ENCODE results near the gene TMEM80. TPM values are rescaled to one million over a fixed set of nuclear protein-coding genes. Genes with fewer than 3 reads are reported as not detected.

The TMEM80 gene
- total and polyA plus RNA-seq, 10 of the 15 experiments (the other 5 are each of a cell fraction or from before 2014, with no cell fraction given) = 6.7 to 30.9 (median 20.7) TPM

- TF ChIP-seq CHD4 (IDR thresholded peaks at IDR 0.05) (no peak), USF1 (IDR thresholded peaks at IDR 0.05; ENCODE audit: borderline replicate concordance, extremely low read length, insufficient read depth, low read depth, low read length) (no peak), POLR2A (IDR thresholded peaks at IDR 0.05; ENCODE audit: low read depth, low read length) (peak; percentile 89), ELK1 (IDR thresholded peaks at IDR 0.05; ENCODE audit: low read depth, low read length) (no peak), MYB (IDR thresholded peaks at IDR 0.05; ENCODE audit: borderline replicate concordance, low read depth, low read length) (no peak), BRCA1 (IDR thresholded peaks at IDR 0.05; ENCODE audit: low read depth, low read length) (no peak), HDGF (IDR thresholded peaks at IDR 0.05) (peak; percentile 84; the same call in 1 of the 2 replicates), ESRRA (IDR thresholded peaks at IDR 0.05; ENCODE audit: low read length) (no peak), YBX1 (IDR thresholded peaks at IDR 0.05) (no peak), STAT3 (IDR thresholded peaks at IDR 0.05; ENCODE audit: low read depth, low read length) (no peak), CHD1 (IDR thresholded peaks at IDR 0.05; ENCODE audit: low read depth, low read length) (peak; percentile 80; the same call in 1 of the 2 replicates), BMI1 (IDR thresholded peaks at IDR 0.05; ENCODE audit: borderline replicate concordance) (no peak), RUNX3 (IDR thresholded peaks at IDR 0.05; ENCODE audit: low read length) (peak; percentile 36; the same call in 1 of the 2 replicates), CEBPB (IDR thresholded peaks at IDR 0.05; ENCODE audit: borderline replicate concordance in 1 of 2, low read depth in 2 of 2, low read length in 2 of 2) (no peak), TCF3 (IDR thresholded peaks at IDR 0.05; ENCODE audit: borderline replicate concordance, insufficient read depth, low read depth, low read length) (no peak), SMC3 (IDR thresholded peaks at IDR 0.05; ENCODE audit: borderline replicate concordance, low read length) (no peak)
- TF ChIP-seq, protein P1, sequence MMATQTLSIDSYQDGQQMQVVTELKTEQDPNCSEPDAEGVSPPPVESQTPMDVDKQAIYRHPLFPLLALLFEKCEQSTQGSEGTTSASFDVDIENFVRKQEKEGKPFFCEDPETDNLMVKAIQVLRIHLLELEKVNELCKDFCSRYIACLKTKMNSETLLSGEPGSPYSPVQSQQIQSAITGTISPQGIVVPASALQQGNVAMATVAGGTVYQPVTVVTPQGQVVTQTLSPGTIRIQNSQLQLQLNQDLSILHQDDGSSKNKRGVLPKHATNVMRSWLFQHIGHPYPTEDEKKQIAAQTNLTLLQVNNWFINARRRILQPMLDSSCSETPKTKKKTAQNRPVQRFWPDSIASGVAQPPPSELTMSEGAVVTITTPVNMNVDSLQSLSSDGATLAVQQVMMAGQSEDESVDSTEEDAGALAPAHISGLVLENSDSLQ (IDR thresholded peaks at IDR 0.05) = peak; percentile 51
- TF ChIP-seq, protein P2, sequence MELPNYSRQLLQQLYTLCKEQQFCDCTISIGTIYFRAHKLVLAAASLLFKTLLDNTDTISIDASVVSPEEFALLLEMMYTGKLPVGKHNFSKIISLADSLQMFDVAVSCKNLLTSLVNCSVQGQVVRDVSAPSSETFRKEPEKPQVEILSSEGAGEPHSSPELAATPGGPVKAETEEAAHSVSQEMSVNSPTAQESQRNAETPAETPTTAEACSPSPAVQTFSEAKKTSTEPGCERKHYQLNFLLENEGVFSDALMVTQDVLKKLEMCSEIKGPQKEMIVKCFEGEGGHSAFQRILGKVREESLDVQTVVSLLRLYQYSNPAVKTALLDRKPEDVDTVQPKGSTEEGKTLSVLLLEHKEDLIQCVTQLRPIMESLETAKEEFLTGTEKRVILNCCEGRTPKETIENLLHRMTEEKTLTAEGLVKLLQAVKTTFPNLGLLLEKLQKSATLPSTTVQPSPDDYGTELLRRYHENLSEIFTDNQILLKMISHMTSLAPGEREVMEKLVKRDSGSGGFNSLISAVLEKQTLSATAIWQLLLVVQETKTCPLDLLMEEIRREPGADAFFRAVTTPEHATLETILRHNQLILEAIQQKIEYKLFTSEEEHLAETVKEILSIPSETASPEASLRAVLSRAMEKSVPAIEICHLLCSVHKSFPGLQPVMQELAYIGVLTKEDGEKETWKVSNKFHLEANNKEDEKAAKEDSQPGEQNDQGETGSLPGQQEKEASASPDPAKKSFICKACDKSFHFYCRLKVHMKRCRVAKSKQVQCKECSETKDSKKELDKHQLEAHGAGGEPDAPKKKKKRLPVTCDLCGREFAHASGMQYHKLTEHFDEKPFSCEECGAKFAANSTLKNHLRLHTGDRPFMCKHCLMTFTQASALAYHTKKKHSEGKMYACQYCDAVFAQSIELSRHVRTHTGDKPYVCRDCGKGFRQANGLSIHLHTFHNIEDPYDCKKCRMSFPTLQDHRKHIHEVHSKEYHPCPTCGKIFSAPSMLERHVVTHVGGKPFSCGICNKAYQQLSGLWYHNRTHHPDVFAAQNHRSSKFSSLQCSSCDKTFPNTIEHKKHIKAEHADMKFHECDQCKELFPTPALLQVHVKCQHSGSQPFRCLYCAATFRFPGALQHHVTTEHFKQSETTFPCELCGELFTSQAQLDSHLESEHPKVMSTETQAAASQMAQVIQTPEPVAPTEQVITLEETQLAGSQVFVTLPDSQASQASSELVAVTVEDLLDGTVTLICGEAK (IDR thresholded peaks at IDR 0.05; ENCODE audit: borderline replicate concordance) = 0 out of 2 replicates have a peak, but pooled peaks have one; percentile 19
- TF ChIP-seq, protein P3, sequence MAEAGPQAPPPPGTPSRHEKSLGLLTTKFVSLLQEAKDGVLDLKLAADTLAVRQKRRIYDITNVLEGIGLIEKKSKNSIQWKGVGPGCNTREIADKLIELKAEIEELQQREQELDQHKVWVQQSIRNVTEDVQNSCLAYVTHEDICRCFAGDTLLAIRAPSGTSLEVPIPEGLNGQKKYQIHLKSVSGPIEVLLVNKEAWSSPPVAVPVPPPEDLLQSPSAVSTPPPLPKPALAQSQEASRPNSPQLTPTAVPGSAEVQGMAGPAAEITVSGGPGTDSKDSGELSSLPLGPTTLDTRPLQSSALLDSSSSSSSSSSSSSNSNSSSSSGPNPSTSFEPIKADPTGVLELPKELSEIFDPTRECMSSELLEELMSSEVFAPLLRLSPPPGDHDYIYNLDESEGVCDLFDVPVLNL (IDR thresholded peaks at IDR 0.05; ENCODE audit: low read depth, low read length) = no peak
These were observed at the start of gene TMEM80 (continued) for GRCh38 chr11:695538-696248.

Measured in GM12878 (cell line).